ENCODE data around the gene KRTAP1-5. TPM values are rescaled to one million over a fixed set of nuclear protein-coding genes. Genes with fewer than 3 reads are reported as not detected.

KRTAP1-5 gene
- total RNA-seq, 3 donors from 2014 or later = not detected

DNA sequence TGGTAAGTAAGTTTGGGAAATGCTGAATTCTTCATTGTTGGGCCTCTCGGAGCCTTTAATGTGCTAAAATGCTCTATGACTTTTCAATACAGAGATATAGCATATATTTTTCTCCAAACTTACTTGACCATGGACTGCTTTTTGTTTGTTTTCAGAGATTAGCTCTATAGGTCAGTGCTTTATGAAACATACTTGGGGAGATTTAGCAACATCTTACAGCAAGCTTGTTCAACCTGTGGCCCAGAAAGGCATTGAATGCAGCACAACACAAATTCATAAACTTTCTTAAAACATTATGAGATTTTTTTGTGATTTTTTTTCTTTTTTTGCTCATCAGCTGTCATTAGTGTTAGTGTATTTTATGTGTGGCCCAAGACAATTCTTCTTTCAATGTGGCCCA, 17.1 kb downstream of the KRTAP1-5 start:
- no peak for DNase-seq (ENCODE audit: low spot score in 2 of 2)

DNA sequence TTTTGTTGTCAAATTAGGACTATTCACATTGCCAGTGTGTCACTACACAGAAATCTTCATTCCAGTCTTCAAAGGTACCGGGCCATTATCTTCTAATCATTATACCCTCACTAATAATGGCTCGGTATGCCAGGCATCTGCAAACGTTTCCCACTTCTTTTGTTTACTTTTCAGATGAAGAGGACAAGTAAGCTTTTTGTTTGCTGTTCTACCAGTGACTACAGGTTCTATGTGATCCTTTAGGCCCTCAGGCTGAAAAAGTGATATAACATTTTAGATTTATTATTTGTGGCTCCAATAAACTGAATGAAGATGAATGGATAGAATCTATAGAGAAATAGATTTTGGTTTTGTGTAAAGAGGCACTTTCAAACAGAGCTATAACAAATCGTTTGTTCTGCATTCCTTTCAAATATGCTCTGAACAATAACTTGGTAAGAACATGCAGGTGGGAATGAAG, 17.7 kb downstream of the KRTAP1-5 start:
- intact Hi-C loops (cut with DNase I; ENCODE audit: low total_unique reads) = no loop called here
- H3K9me3 ChIP-seq = no peaks in the 10 kb centered on the region
- no peaks in the 10 kb centered on the region for H3K4me1 ChIP-seq
- no peak for DNase-seq (ENCODE audit: low spot score in 2 of 2)
- no peaks in the 10 kb centered on the region for H3K36me3 ChIP-seq
- H3K4me3 ChIP-seq = no peak overlapping the region
- H3K27me3 ChIP-seq = no peaks in the 10 kb centered on the region
- TF ChIP-seq POLR2A (IDR thresholded peaks at IDR 0.05) = no peak
- TF ChIP-seq POLR2AphosphoS5 (IDR thresholded peaks at IDR 0.05) = no peak
- TF ChIP-seq, protein P1, sequence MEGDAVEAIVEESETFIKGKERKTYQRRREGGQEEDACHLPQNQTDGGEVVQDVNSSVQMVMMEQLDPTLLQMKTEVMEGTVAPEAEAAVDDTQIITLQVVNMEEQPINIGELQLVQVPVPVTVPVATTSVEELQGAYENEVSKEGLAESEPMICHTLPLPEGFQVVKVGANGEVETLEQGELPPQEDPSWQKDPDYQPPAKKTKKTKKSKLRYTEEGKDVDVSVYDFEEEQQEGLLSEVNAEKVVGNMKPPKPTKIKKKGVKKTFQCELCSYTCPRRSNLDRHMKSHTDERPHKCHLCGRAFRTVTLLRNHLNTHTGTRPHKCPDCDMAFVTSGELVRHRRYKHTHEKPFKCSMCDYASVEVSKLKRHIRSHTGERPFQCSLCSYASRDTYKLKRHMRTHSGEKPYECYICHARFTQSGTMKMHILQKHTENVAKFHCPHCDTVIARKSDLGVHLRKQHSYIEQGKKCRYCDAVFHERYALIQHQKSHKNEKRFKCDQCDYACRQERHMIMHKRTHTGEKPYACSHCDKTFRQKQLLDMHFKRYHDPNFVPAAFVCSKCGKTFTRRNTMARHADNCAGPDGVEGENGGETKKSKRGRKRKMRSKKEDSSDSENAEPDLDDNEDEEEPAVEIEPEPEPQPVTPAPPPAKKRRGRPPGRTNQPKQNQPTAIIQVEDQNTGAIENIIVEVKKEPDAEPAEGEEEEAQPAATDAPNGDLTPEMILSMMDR (IDR thresholded peaks at IDR 0.05) = no peak
- no peak overlapping the region for H3K27ac ChIP-seq

More for the DNA sequence above, 17.1 kb downstream of the KRTAP1-5 start:
- Histone ChIP-seq H3K4me1 (no peaks in the 10 kb centered on the region), H3K4me3 (no peak overlapping the region), H3K9me3 (no peaks in the 10 kb centered on the region), H3K36me3 (no peaks in the 10 kb centered on the region), H3K27ac (no peak overlapping the region), H3K27me3 (no peaks in the 10 kb centered on the region)
- intact Hi-C loops (cut with DNase I; ENCODE audit: low total_unique reads) = no loop called here
- no peak for TF ChIP-seq POLR2AphosphoS5 (IDR thresholded peaks at IDR 0.05)
- TF ChIP-seq POLR2A (IDR thresholded peaks at IDR 0.05) = no peak
- TF ChIP-seq, protein P1 (IDR thresholded peaks at IDR 0.05) = no peak

DNA sequence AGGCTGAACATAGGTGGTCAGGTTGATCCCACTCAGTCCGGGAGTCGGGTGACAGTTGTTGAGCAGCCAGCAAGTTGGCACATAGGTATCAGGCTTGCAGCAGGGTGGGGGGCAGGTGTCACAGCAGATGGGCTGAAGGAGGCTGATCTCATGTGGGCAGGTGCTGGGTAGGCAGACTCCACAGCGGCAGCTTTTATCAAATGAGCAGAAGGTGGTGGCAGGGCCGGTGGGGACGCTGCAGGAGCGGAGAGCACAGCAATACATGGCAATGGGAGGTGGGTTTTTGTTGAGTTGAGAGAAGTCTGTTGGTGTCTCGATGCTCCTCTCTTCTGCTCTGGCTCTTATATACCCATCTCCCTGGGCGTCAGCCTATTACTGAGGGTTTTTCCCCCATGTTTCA, 18.2 kb downstream of the KRTAP1-5 start, which contains the start of gene KRTAP3-1:
TSS of gene KRTAP3-1 (minus strand) at position 318 of the 400 bp plus-strand sequence. CDS start at position 264, 54 bp downstream.
- intact Hi-C loops (cut with DNase I; ENCODE audit: low total_unique reads) = no loop called here
- no peak for TF ChIP-seq POLR2A (IDR thresholded peaks at IDR 0.05)
- TF ChIP-seq, protein P1 (IDR thresholded peaks at IDR 0.05) = no peak
- no peak for TF ChIP-seq POLR2AphosphoS5 (IDR thresholded peaks at IDR 0.05)
- H3K27ac ChIP-seq = no peak within 1 kb of the TSS
- no peaks in the 10 kb centered on the region for H3K36me3 ChIP-seq
- H3K9me3 ChIP-seq = no peaks in the 10 kb centered on the region
- no peaks in the 10 kb centered on the region for H3K4me1 ChIP-seq
- no peak within 1 kb of the TSS for H3K4me3 ChIP-seq
- H3K27me3 ChIP-seq = no peaks in the 10 kb centered on the region
- DNase-seq (ENCODE audit: low spot score in 2 of 2) = no peak

DNA sequence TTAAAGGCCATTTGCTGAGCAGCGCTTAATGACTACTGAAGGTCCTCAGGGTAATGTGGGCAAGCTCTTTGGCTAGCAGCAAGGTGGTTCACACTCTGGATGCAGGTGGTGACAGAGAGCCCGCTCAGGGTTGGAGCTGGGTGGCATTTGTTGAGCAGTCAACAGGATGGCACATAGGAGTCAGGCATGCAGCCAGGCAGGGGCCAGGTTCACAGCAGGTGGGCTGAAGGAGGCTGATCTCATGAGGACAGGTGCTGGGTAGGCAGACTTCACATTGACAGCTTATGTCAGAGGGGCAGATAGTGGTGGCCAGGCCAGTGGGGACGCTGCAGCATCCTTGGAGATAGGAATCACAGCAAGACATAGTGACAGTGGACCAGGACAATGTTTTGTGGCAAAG, 22.6 kb downstream of the KRTAP1-5 start:
- Histone ChIP-seq H3K4me1 (no peaks in the 10 kb centered on the region), H3K4me3 (no peak overlapping the region), H3K27me3 (no peaks in the 10 kb centered on the region), H3K27ac (no peak overlapping the region), H3K36me3 (no peaks in the 10 kb centered on the region), H3K9me3 (no peaks in the 10 kb centered on the region)
- no peak for DNase-seq (ENCODE audit: low spot score in 2 of 2)
- intact Hi-C loops (cut with DNase I; ENCODE audit: low total_unique reads) = no loop called here
- TF ChIP-seq POLR2AphosphoS5 (IDR thresholded peaks at IDR 0.05) (no peak), POLR2A (IDR thresholded peaks at IDR 0.05) (no peak)
- TF ChIP-seq, protein P1 (IDR thresholded peaks at IDR 0.05) = no peak

DNA sequence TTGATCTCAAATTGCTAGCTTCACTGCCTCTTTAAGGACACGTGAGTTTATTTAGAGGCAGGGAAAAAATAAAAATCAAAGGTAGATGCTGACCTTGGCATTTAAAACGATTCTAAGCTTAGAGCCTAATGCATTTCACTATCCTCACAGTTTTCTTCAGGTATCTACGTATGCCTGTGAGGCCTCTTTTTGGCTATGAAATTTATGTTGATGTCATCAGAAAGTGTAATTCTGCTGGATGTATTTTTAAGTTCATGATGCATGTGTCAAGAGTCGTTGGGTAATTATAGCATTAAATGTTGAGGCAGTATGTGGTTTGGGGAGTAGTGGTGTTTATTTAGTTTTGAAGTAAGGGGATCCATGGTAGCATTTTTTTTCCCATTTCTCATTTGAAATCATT, 23.1 kb downstream of the KRTAP1-5 start:
- no peak overlapping the region for H3K4me3 ChIP-seq
- TF ChIP-seq, protein P1 (IDR thresholded peaks at IDR 0.05) = no peak
- TF ChIP-seq POLR2AphosphoS5 (IDR thresholded peaks at IDR 0.05) = no peak
- TF ChIP-seq POLR2A (IDR thresholded peaks at IDR 0.05) = no peak
- H3K27ac ChIP-seq = no peak overlapping the region
- H3K4me1 ChIP-seq = no peaks in the 10 kb centered on the region
- DNase-seq (ENCODE audit: low spot score in 2 of 2) = no peak
- intact Hi-C loops (cut with DNase I; ENCODE audit: low total_unique reads) = no loop called here
- no peaks in the 10 kb centered on the region for H3K27me3 ChIP-seq
- H3K36me3 ChIP-seq = no peaks in the 10 kb centered on the region
- no peaks in the 10 kb centered on the region for H3K9me3 ChIP-seq
